Activated CD8-positive, alpha-beta memory T cell treated with anti-CD3 and anti-CD28 coated beads, Interleukin-2, amount 50 U/mL, for 1 hour (primary cell): Measurements from ENCODE around the gene ABO.
"Not testable (repeated sequence)": the region's sequence is repeated elsewhere in the genome, so short reads cannot be mapped to it uniquely, and the experiment has no call there.

ENCODE experiments used
- DNase-seq: peaks from one replicate; pipeline ENCODE4 v3.0.0-alpha.2; 2020; ENCODE audit errors: extremely low read depth

ABO gene

GRCh38 chr9:133275105-133276000 lies at the start of gene ABO:
ABO (minus strand) TSS chr9:133275201.
- DNase-seq: no peak

GRCh38 chr9:133323991-133324703 lies 49.1 kb upstream of the ABO start:
- DNase-seq: no peak

- DNase-seq: no peak
Measured at GRCh38 chr9:133323211-133323610, 48.2 kb upstream of the ABO start.

GRCh38 chr9:133322701-133323100 lies 47.7 kb upstream of the ABO start:
- DNase-seq: no peak

GRCh38 chr9:133321411-133321935 lies 46.5 kb upstream of the ABO start:
- no peak for DNase-seq

GRCh38 chr9:133320421-133320881 lies 45.5 kb upstream of the ABO start:
- no peak for DNase-seq

GRCh38 chr9:133317551-133317950 lies 42.5 kb upstream of the ABO start:
- DNase-seq: not testable (repeated sequence)

GRCh38 chr9:133315997-133316396 lies 41.0 kb upstream of the ABO start:
- no peak for DNase-seq

- no peak for DNase-seq
Measured at GRCh38 chr9:133309608-133310007, 34.6 kb upstream of the ABO start.

GRCh38 chr9:133307301-133307700 lies 32.3 kb upstream of the ABO start:
- DNase-seq: no peak

GRCh38 chr9:133306242-133307204 lies 31.5 kb upstream of the ABO start:
- DNase-seq: no peak

- DNase-seq: no peak
Measured at GRCh38 chr9:133305731-133306130, 30.7 kb upstream of the ABO start.

- DNase-seq: no peak
Measured at GRCh38 chr9:133304477-133305377, 29.7 kb upstream of the ABO start.

- DNase-seq: no peak
Measured at GRCh38 chr9:133304158-133304470, 29.1 kb upstream of the ABO start.

GRCh38 chr9:133303266-133304157 lies 28.5 kb upstream of the ABO start:
- no peak for DNase-seq

GRCh38 chr9:133301253-133302230 lies 26.5 kb upstream of the ABO start:
- DNase-seq: no peak

- not testable (repeated sequence) for DNase-seq
Measured at GRCh38 chr9:133299996-133300395, 25.0 kb upstream of the ABO start.

- DNase-seq: no peak
Measured at GRCh38 chr9:133294257-133294656, 19.3 kb upstream of the ABO start.
